H1 (cell line): ENCODE data around the gene CTTNBP2. TPM values are rescaled to one million over a fixed set of nuclear protein-coding genes. Genes with fewer than 3 reads are reported as not detected.

Source experiments
- CTCF ChIA-PET: fragments of 300-600 bp; sonication (Branson Sonifier 250); formaldehyde crosslinking; loops from one replicate; lab custom pipeline; 2021; ENCODE audit not compliant: partially characterized antibody; lab: Charles Lee
- POLR2A ChIA-PET: fragments of 300-600 bp; sonication (Branson Sonifier 250); formaldehyde crosslinking; loops from one replicate; lab custom pipeline; 2021; ENCODE audit warnings: inconsistent platforms; ENCODE audit not compliant: partially characterized antibody; lab: Charles Lee
- DNase-seq, 2 experiments: peaks; one replicate each; pipeline versions ENCODE4 v3.0.0 to v3.0.0-alpha.2; 2010 to 2022; ENCODE audit warnings: low spot score in 2 of 2, low read depth in 1 of 2, mixed read lengths in 1 of 2
- FAIRE-seq: peaks from 2 replicates; lab custom pipeline; 2011; peaks lifted over from hg19 to GRCh38; lab: Jason Lieb, UNC
- H2AFZ ChIP-seq: 2 replicates; pipeline ENCODE4 v1.8.1; 2012; ENCODE audit warnings: low read length, inconsistent platforms
- H2AK5ac ChIP-seq: 2 replicates; pipeline ENCODE4 v1.6.1; 2013; ENCODE audit warnings: low read depth, low read length
- H2BK120ac ChIP-seq: replicated peaks from 2 replicates; pipeline ENCODE3; 2013; ENCODE audit warnings: low read depth, low read length, inconsistent platforms
- H2BK12ac ChIP-seq: 2 replicates; pipeline ENCODE4 v1.6.1; 2013; ENCODE audit warnings: low read depth, low read length
- H2BK15ac ChIP-seq: 2 replicates; pipeline ENCODE4 v1.6.1; 2013; ENCODE audit warnings: low read length
- H2BK20ac ChIP-seq: 2 replicates; pipeline ENCODE4 v1.6.1; 2013; ENCODE audit warnings: low read length
- H2BK5ac ChIP-seq: 2 replicates; pipeline ENCODE4 v1.6.1; 2013; ENCODE audit warnings: low read depth, low read length
- H3K14ac ChIP-seq: 2 replicates; pipeline ENCODE4 v1.6.1; 2013; ENCODE audit warnings: inconsistent platforms; ENCODE audit not compliant: insufficient read length
- H3K18ac ChIP-seq: 2 replicates; pipeline ENCODE4 v1.6.1; 2013; ENCODE audit warnings: low read length; ENCODE audit errors: extremely low read depth
- H3K23ac ChIP-seq: 2 replicates; pipeline ENCODE4 v1.6.1; 2013; ENCODE audit warnings: inconsistent platforms; ENCODE audit not compliant: insufficient read length
- H3K23me2 ChIP-seq: 2 replicates; pipeline ENCODE4 v1.6.1; 2013; ENCODE audit warnings: low read depth, low read length
- H3K27ac ChIP-seq: 2 replicates; pipeline ENCODE4 v1.6.1; 2011; ENCODE audit warnings: low read depth, low read length, inconsistent platforms
- H3K27me3 ChIP-seq, 4 experiments: replicated peaks in 1 of 4; 1 replicate in 1 of 4; 2 replicates in 3 of 4; pipeline versions ENCODE4 v1.6.1 to v1.8.1; 2011 to 2013; ENCODE audit warnings: low read length in 3 of 4, mild to moderate bottlenecking in 3 of 4, inconsistent platforms in 2 of 4, mixed read lengths in 2 of 4, moderate library complexity in 1 of 4; ENCODE audit not compliant: control insufficient read depth in 3 of 4, insufficient read depth in 3 of 4; ENCODE audit errors: extremely low read depth in 1 of 4
- H3K36me3 ChIP-seq, 4 experiments: 2 replicates each; pipeline versions ENCODE4 v1.6.1 to v1.8.1; 2011 to 2013; ENCODE audit warnings: mild to moderate bottlenecking in 4 of 4, low read length in 3 of 4, moderate library complexity in 2 of 4, control low read depth in 1 of 4, inconsistent platforms in 1 of 4; ENCODE audit not compliant: insufficient read depth in 4 of 4, control insufficient read depth in 2 of 4
- H3K4ac ChIP-seq: replicated peaks from 2 replicates; pipeline ENCODE3; 2013; ENCODE audit warnings: low read length, low read depth, mixed read lengths, inconsistent platforms; ENCODE audit not compliant: insufficient read length
- H3K4me1 ChIP-seq, 4 experiments: replicated peaks in 1 of 4; 1 replicate in 1 of 4; 2 replicates in 3 of 4; pipeline versions ENCODE4 v1.6.1 to v1.8.1; 2011 to 2013; ENCODE audit warnings: low read length in 3 of 4, inconsistent platforms in 2 of 4, mixed read lengths in 1 of 4; ENCODE audit not compliant: insufficient read depth in 4 of 4, control insufficient read depth in 3 of 4
- H3K4me2 ChIP-seq, 2 experiments: 2 replicates each; pipeline versions ENCODE4 v1.6.1 to v1.8.1; 2011 to 2013; ENCODE audit warnings: low read depth in 2 of 2, low read length in 2 of 2, control low read depth in 1 of 2, inconsistent platforms in 1 of 2, mild to moderate bottlenecking in 1 of 2; ENCODE audit not compliant: insufficient read depth in 1 of 2
- H3K4me3 ChIP-seq, 4 experiments: fragments of 200-600, 300-600 bp in 1 of 4; sonication (generic), shearing (Covaris generic), sonication (Bioruptor Twin) in 1 of 4; 2 replicates each; pipeline versions ENCODE4 v1.5.1 to v1.8.1; 2011 to 2016; ENCODE audit warnings: low read length in 4 of 4, low read depth in 3 of 4, control low read depth in 2 of 4, inconsistent platforms in 2 of 4, mild to moderate bottlenecking in 2 of 4, mixed read lengths in 1 of 4, moderate library complexity in 1 of 4; ENCODE audit not compliant: insufficient read depth in 2 of 4; ENCODE audit errors: extremely low read depth in 1 of 4
- H3K56ac ChIP-seq: replicated peaks from 2 replicates; pipeline ENCODE3; 2013; ENCODE audit warnings: low read depth, mild to moderate bottlenecking, mixed read lengths, low read length, inconsistent platforms; ENCODE audit not compliant: insufficient read length
- H3K79me1 ChIP-seq: 2 replicates; pipeline ENCODE4 v1.6.1; 2013; ENCODE audit warnings: low read depth, low read length, control low read depth
- H3K79me2 ChIP-seq, 2 experiments: 2 replicates each; pipeline versions ENCODE4 v1.6.1 to v1.8.1; 2012 to 2013; ENCODE audit warnings: low read length in 2 of 2, mild to moderate bottlenecking in 2 of 2, inconsistent platforms in 1 of 2; ENCODE audit not compliant: insufficient read depth in 2 of 2, control insufficient read depth in 1 of 2
- H3K9ac ChIP-seq, 4 experiments: replicated peaks in 1 of 4; 1 replicate in 1 of 4; 2 replicates in 3 of 4; pipeline versions ENCODE4 v1.6.1 to v1.8.1; 2011 to 2013; ENCODE audit warnings: low read depth in 3 of 4, low read length in 3 of 4, control low read depth in 2 of 4, mild to moderate bottlenecking in 2 of 4, moderate library complexity in 2 of 4, inconsistent platforms in 1 of 4; ENCODE audit errors: extremely low read depth in 1 of 4
- H3K9me3 ChIP-seq, 2 experiments: 2 replicates each; pipeline versions ENCODE4 v1.6.1 to v1.8.1; 2012 to 2013; ENCODE audit warnings: mild to moderate bottlenecking in 2 of 2, moderate library complexity in 2 of 2, control low read depth in 1 of 2, inconsistent platforms in 1 of 2, low read depth in 1 of 2, low read length in 1 of 2, mixed read lengths in 1 of 2; ENCODE audit not compliant: insufficient read depth in 2 of 2
- H4K20me1 ChIP-seq, 2 experiments: replicated peaks in 1 of 2; 2 replicates each; pipeline versions ENCODE3 to v1.8.1; 2011 to 2013; ENCODE audit warnings: inconsistent platforms in 2 of 2, low read length in 2 of 2, mild to moderate bottlenecking in 1 of 2; ENCODE audit not compliant: insufficient read depth in 2 of 2, control insufficient read depth in 1 of 2
- H4K5ac ChIP-seq: 2 replicates; pipeline ENCODE4 v1.6.1; 2013; ENCODE audit warnings: low read length, low read depth, mixed read lengths, inconsistent platforms; ENCODE audit not compliant: insufficient read length
- H4K8ac ChIP-seq: 2 replicates; pipeline ENCODE4 v1.8.0; 2013; ENCODE audit warnings: mild to moderate bottlenecking, moderate library complexity, low read length, inconsistent platforms; ENCODE audit not compliant: insufficient read depth; ENCODE audit errors: extremely low read depth
- H4K91ac ChIP-seq: replicated peaks from 2 replicates; pipeline ENCODE3; 2013; ENCODE audit warnings: low read length, mixed read lengths, inconsistent platforms; ENCODE audit not compliant: insufficient read length
- BACH1 ChIP-seq: IDR thresholded peaks from 2 replicates; pipeline ENCODE4 v1.6.1; 2012; ENCODE audit warnings: low read length, improper control_type of control experiment
- CBX5 ChIP-seq: fragments of 300-800, 300-1000 bp; sonication (generic); IDR thresholded peaks from 2 replicates; pipeline ENCODE4 v1.7.1; 2016; ENCODE audit warnings: antibody characterized with exemption, low read length, low read depth
- CEBPB ChIP-seq: IDR thresholded peaks from 2 replicates; pipeline ENCODE4 v1.6.1; 2012; ENCODE audit warnings: low read depth, low read length
- CHD1 ChIP-seq: IDR thresholded peaks from 2 replicates; pipeline ENCODE4 v1.6.1; 2012; ENCODE audit warnings: low read depth, low read length, improper control_type of control experiment
- FOSL1 ChIP-seq: IDR thresholded peaks from 2 replicates; pipeline ENCODE4 v1.6.1; 2011; ENCODE audit warnings: mild to moderate bottlenecking, low read depth, low read length, moderate library complexity; ENCODE audit not compliant: insufficient read depth
- GABPA ChIP-seq: IDR thresholded peaks from 2 replicates; pipeline ENCODE4 v1.6.1; 2011; ENCODE audit warnings: mild to moderate bottlenecking, low read length, moderate library complexity, borderline replicate concordance; ENCODE audit not compliant: insufficient read depth
- POLR2A ChIP-seq, 2 experiments: IDR thresholded peaks; 1 replicate in 1 of 2; 2 replicates in 1 of 2; pipeline ENCODE4 v1.6.1; 2011; ENCODE audit warnings: low read depth in 2 of 2, low read length in 2 of 2, mild to moderate bottlenecking in 2 of 2; ENCODE audit errors: control extremely low read depth in 1 of 2
- POLR2AphosphoS5 ChIP-seq: IDR thresholded peaks from 2 replicates; pipeline ENCODE4 v1.6.1; 2011; ENCODE audit warnings: low read depth, low read length
- RBBP5 ChIP-seq: IDR thresholded peaks from 2 replicates; pipeline ENCODE4 v1.7.1; 2012; ENCODE audit warnings: low read depth, mild to moderate bottlenecking, inconsistent platforms, low read length, moderate library complexity, borderline replicate concordance
- RNF2 ChIP-seq: fragments of 200-900, 300-1000 bp; sonication (generic); IDR thresholded peaks from 2 replicates; pipeline ENCODE4 v1.7.1; 2016; ENCODE audit warnings: borderline replicate concordance, low read depth, mild to moderate bottlenecking, antibody characterized with exemption, low read length; ENCODE audit not compliant: poor library complexity, severe bottlenecking; ENCODE audit errors: missing control alignments
- SIRT6 ChIP-seq: IDR thresholded peaks from one replicate; pipeline ENCODE4 v1.7.1; 2012; ENCODE audit warnings: low read length, inconsistent platforms
- TAF1 ChIP-seq: IDR thresholded peaks from 2 replicates; pipeline ENCODE4 v1.6.1; 2011; ENCODE audit warnings: mild to moderate bottlenecking, low read depth, low read length
- TAF7 ChIP-seq: optimal IDR thresholded peaks from 2 replicates; pipeline ENCODE3; 2011; ENCODE audit warnings: low read depth, mild to moderate bottlenecking, inconsistent platforms, low read length, moderate library complexity, borderline replicate concordance
- TBP ChIP-seq: IDR thresholded peaks from 2 replicates; pipeline ENCODE4 v1.6.1; 2011; ENCODE audit warnings: low read depth, low read length, improper control_type of control experiment
- TEAD4 ChIP-seq: IDR thresholded peaks from 2 replicates; pipeline ENCODE4 v1.6.1; 2012; ENCODE audit warnings: low read depth, low read length, inconsistent platforms, mixed read lengths
- WGBS, 2 experiments: shearing (Covaris generic) in 1 of 2; methylation state at CpG; one replicate each; pipeline versions ENCODE4 v1.1.6 to v1.1.7; 2013 to 2015; ENCODE audit warnings: low lambda C conversion rate in 2 of 2, mixed read lengths in 2 of 2, inconsistent platforms in 1 of 2, low coverage in 1 of 2, missing lambda C conversion rate in 1 of 2; ENCODE audit not compliant: insufficient replicate concordance in 2 of 2, insufficient coverage in 1 of 2, insufficient read length in 1 of 2; ENCODE audit errors: extremely low coverage in 1 of 2, missing lambda C conversion rate in 1 of 2; 5-methylcytosine and 5-hydroxymethylcytosine counted together
- polyA plus RNA-seq, 7 experiments: library from polyadenylated mRNA; depleted of rRNA in 3 of 7; stranded (reverse) in 5 of 7; unstranded in 2 of 7; fragments of >200 nt in 5 of 7; fragments of 200-250 nt in 2 of 7; gene quantifications; 1 replicate in 5 of 7; 2 replicates in 1 of 7; 4 replicates in 1 of 7; pipeline versions ENCODE4 v1.2.1 to v1.2.3, GENCODE V29; 2011 to 2013; ENCODE audit warnings: missing spikeins in 2 of 7, mixed read lengths in 2 of 7
- total RNA-seq: library from RNA; stranded (reverse); fragmentation: NEBNext Ultra II Directional; extraction: Animal tissue kit (Norgen Biotek cat#: 25700); gene quantifications from 2 replicates; pipeline ENCODE4 v1.2.1, GENCODE V29; 2021
- TF ChIP-seq, protein P1 (sequence below): IDR thresholded peaks from 2 replicates; pipeline ENCODE4 v1.6.1; 2012; ENCODE audit warnings: inconsistent platforms

Gene CTTNBP2
- total and polyA plus RNA-seq, 2 of the 8 experiments (the other 6 are each of a cell fraction or from before 2014, with no cell fraction given) = 15.3 to 35.1 TPM

DNA sequence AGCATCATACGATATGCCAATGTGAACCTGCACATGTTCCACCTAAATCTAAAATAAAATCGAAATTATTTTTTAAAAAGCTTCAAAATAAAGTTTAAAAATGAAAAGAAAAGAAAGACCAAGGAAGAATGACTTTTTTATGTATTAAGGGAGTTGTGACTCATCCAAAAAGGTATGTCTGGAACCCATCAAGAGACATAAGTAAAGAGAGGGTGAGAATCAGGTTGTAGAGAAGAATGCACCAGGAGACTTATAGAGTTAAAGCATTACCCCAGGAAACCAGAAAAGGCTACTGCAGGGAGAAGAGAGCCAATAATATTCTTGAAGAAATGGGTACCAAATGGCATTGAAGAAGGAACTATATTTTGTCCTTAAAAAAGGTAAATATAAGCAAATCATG, 69.8 kb downstream of the CTTNBP2 start:
- Histone ChIP-seq H3K4ac (no peak overlapping the region), H3K14ac (no peak overlapping the region), H2BK15ac (no peak overlapping the region), H4K20me1 (no peaks in the 10 kb centered on the region), H2BK5ac (no peak overlapping the region), H3K27ac (no peak overlapping the region), H4K5ac (no peak overlapping the region), H2BK120ac (no peak overlapping the region), H3K4me1 (peaks cover 2 to 8% (median 4%) of the 10 kb centered on the region in 4 experiments; a peak in 3 of 7 replicates), H2AFZ (no peak overlapping the region), H3K23ac (no peak overlapping the region), H3K27me3 (no peaks in the 10 kb centered on the region), H3K9ac (no peak overlapping the region), H2BK12ac (no peak overlapping the region), H3K36me3 (no peaks in the 10 kb centered on the region), H2AK5ac (no peak overlapping the region), H3K4me2 (no peak overlapping the region), H3K79me2 (peaks cover 0 to 55% of the 10 kb centered on the region in 2 experiments; a peak in 2 of 4 replicates), H3K9me3 (no peaks in the 10 kb centered on the region), H4K91ac (no peak overlapping the region), H3K79me1 (no peaks in the 10 kb centered on the region; the same call in 1 of the 2 replicates), H3K23me2 (no peaks in the 10 kb centered on the region), H2BK20ac (no peak overlapping the region), H4K8ac (no peak overlapping the region), H3K56ac (no peak overlapping the region), H3K4me3 (no peak overlapping the region), H3K18ac (no peak overlapping the region)
- DNase-seq = no peak
- POLR2A ChIA-PET = no interaction called here
- CTCF ChIA-PET = interaction anchor here (1.4 kb wide), 1 partner anchor 12 kb away, joined by 5 read pairs; no protein-coding TSS in a partner anchor
- 92% methylated on average over 2 of the region's 2 CpGs; no CpG with 5 or more reads in 1 of the 2 experiments for WGBS, 2 experiments
- no peak for FAIRE-seq
- TF ChIP-seq BACH1 = no peak
- no peak for TF ChIP-seq POLR2AphosphoS5
- TF ChIP-seq SIRT6 = no peak
- TF ChIP-seq TAF1 = no peak
- TF ChIP-seq FOSL1 = no peak
- no peak for TF ChIP-seq TEAD4
- TF ChIP-seq CHD1 = no peak
- TF ChIP-seq RBBP5 = no peak
- no peak for TF ChIP-seq RNF2
- no peak for TF ChIP-seq GABPA
- no peak for TF ChIP-seq TBP
- TF ChIP-seq CEBPB = no peak
- no peak for TF ChIP-seq POLR2A (IDR thresholded peaks at IDR 0.05; ENCODE audit: control extremely low read depth in 1 of 2, low read depth in 2 of 2, low read length in 2 of 2)
- TF ChIP-seq, protein P1, sequence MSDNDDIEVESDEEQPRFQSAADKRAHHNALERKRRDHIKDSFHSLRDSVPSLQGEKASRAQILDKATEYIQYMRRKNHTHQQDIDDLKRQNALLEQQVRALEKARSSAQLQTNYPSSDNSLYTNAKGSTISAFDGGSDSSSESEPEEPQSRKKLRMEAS = no peak
- TF ChIP-seq TAF7 = no peak
- TF ChIP-seq CBX5 = no peak
